ENCODE measurements around the gene EMSY. TPM values are rescaled to one million over a fixed set of nuclear protein-coding genes. Genes with fewer than 3 reads are reported as not detected.
"Not testable (repeated sequence)": the region's sequence is repeated elsewhere in the genome, so short reads cannot be mapped to it uniquely, and the experiment has no call there.

Gene EMSY
- total RNA-seq, 1 donor from 2014 or later, result 20.2 TPM

DNA sequence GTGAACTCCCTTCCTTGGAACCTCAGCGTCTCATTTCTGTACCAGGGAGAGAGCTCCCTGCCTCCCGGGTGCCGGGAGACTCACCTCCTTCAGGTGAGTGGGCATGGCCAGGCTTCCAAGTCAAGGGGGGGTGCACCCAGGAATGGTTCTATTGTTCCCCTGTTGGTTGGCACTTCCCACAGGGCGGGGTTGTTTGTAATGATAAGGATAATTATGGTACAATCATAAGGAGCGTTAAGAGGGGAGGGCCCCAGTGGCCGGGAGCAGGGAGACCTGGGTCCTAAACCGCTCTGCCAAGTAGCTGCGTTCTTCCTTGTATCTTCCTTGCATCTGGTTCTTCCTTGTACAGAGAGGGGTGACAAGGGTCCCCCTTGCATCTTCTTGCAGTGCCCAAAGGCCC, 146.6 kb downstream of the EMSY start:
- Mint-ChIP-seq H3K4me1 (ENCODE audit: unreplicated experiment) (peaks cover 13% of the 10 kb centered on the region), H3K9me3 (ENCODE audit: unreplicated experiment) (no peaks in the 10 kb centered on the region), H3K4me3 (ENCODE audit: unreplicated experiment) (no peak overlapping the region), H3K36me3 (ENCODE audit: low read depth, unreplicated experiment) (no peaks in the 10 kb centered on the region), H3K27me3 (ENCODE audit: unreplicated experiment) (peaks cover 1% of the 10 kb centered on the region), H3K27ac (ENCODE audit: unreplicated experiment) (no peak overlapping the region)
- no peak for DNase-seq (ENCODE audit: low spot score)
- no peak for TF ChIP-seq CTCF (IDR thresholded peaks at IDR 0.05; ENCODE audit: unreplicated experiment)

- no peak for DNase-seq (ENCODE audit: low spot score)
- Mint-ChIP-seq H3K27me3 (ENCODE audit: unreplicated experiment) (peaks cover 4% of the 10 kb centered on the region), H3K4me1 (ENCODE audit: unreplicated experiment) (peaks cover 13% of the 10 kb centered on the region), H3K9me3 (ENCODE audit: unreplicated experiment) (no peaks in the 10 kb centered on the region), H3K36me3 (ENCODE audit: low read depth, unreplicated experiment) (no peaks in the 10 kb centered on the region), H3K4me3 (ENCODE audit: unreplicated experiment) (no peak overlapping the region), H3K27ac (ENCODE audit: unreplicated experiment) (no peak overlapping the region)
- TF ChIP-seq CTCF (IDR thresholded peaks at IDR 0.05; ENCODE audit: unreplicated experiment), result no peak
Observed at GRCh38 chr11:76592025-76592914, 147.5 kb downstream of the EMSY start.

- TF ChIP-seq CTCF (IDR thresholded peaks at IDR 0.05; ENCODE audit: unreplicated experiment), result no peak
- no peaks in the 10 kb centered on the region for H3K9me3 Mint-ChIP-seq (ENCODE audit: unreplicated experiment)
- no peak overlapping the region for H3K27ac Mint-ChIP-seq (ENCODE audit: unreplicated experiment)
- DNase-seq (ENCODE audit: low spot score), result no peak
- H3K4me1 Mint-ChIP-seq (ENCODE audit: unreplicated experiment), result peaks cover 11% of the 10 kb centered on the region
- H3K4me3 Mint-ChIP-seq (ENCODE audit: unreplicated experiment), result no peak overlapping the region
- no peaks in the 10 kb centered on the region for H3K36me3 Mint-ChIP-seq (ENCODE audit: low read depth, unreplicated experiment)
- peaks cover 4% of the 10 kb centered on the region for H3K27me3 Mint-ChIP-seq (ENCODE audit: unreplicated experiment)
Observed at GRCh38 chr11:76592961-76593360, 148.1 kb downstream of the EMSY start.

GRCh38 chr11:76595091-76595490, 150.3 kb downstream of the EMSY start:
- not testable (repeated sequence) for H3K9me3 Mint-ChIP-seq (ENCODE audit: unreplicated experiment); H3K4me1 Mint-ChIP-seq (ENCODE audit: unreplicated experiment); H3K27me3 Mint-ChIP-seq (ENCODE audit: unreplicated experiment); H3K36me3 Mint-ChIP-seq (ENCODE audit: low read depth, unreplicated experiment); H3K27ac Mint-ChIP-seq (ENCODE audit: unreplicated experiment); DNase-seq (ENCODE audit: low spot score); H3K4me3 Mint-ChIP-seq (ENCODE audit: unreplicated experiment)

DNA sequence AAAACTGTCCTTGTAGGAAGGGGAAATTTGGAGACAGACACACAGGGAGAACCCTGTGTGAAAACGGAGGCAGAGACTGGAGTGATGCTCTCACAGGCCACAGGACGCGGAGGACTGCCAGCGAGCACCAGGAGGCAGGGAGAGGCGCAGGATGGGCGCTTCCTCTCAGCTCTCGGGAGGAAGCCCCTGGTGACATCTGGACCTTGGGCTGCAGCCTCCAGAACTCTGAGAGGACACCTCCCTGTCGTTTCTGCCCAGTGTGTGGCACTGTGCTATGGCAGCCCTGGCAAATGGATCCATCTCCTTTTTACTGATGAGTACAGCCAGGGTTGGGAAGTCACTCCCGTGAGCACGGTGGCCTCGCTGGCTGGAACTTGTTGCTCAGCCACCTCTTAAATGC, 151.8 kb downstream of the EMSY start:
- no peaks in the 10 kb centered on the region for H3K4me1 Mint-ChIP-seq (ENCODE audit: unreplicated experiment)
- H3K36me3 Mint-ChIP-seq (ENCODE audit: low read depth, unreplicated experiment), result no peaks in the 10 kb centered on the region
- no peak overlapping the region for H3K4me3 Mint-ChIP-seq (ENCODE audit: unreplicated experiment)
- TF ChIP-seq CTCF (IDR thresholded peaks at IDR 0.05; ENCODE audit: unreplicated experiment), result no peak
- no peaks in the 10 kb centered on the region for H3K9me3 Mint-ChIP-seq (ENCODE audit: unreplicated experiment)
- H3K27me3 Mint-ChIP-seq (ENCODE audit: unreplicated experiment), result peaks cover 6% of the 10 kb centered on the region
- no peak overlapping the region for H3K27ac Mint-ChIP-seq (ENCODE audit: unreplicated experiment)
- DNase-seq (ENCODE audit: low spot score), result no peak
